GM23338 (cell line): ENCODE data around the gene TRIM27.

ENCODE experiments used
- CTCF ChIP-seq, 2 experiments: fragments of 200-600 bp in 1 of 2; sonication (generic) in 1 of 2; conservative IDR thresholded peaks; 2 replicates each; pipeline versions ENCODE4 v1.5.1 to v1.6.1; 2016 to 2017; ENCODE audit warnings: antibody characterized with exemption in 2 of 2, low read depth in 2 of 2, mild to moderate bottlenecking in 2 of 2, moderate library complexity in 1 of 2
- EZH2 ChIP-seq: fragments of 200-600 bp; sonication (generic); IDR thresholded peaks from one replicate; pipeline ENCODE4 v1.8.0; 2017; ENCODE audit warnings: antibody characterized with exemption, mild to moderate bottlenecking, low read depth; ENCODE audit not compliant: unreplicated experiment
- EZH2phosphoT487 ChIP-seq: fragments of 200-600 bp; sonication (generic); IDR thresholded peaks from one replicate; pipeline ENCODE4 v1.8.1; 2018; ENCODE audit warnings: antibody characterized with exemption; ENCODE audit not compliant: unreplicated experiment
- POLR2AphosphoS5 ChIP-seq: IDR thresholded peaks from 2 replicates; pipeline ENCODE4 v1.6.1; 2016; ENCODE audit warnings: antibody characterized with exemption, low read depth
- ZNF114 ChIP-seq: fragments of 250-450 bp; sonication (Bioruptor Pico); IDR thresholded peaks from 2 replicates; pipeline ENCODE4 v1.5.0; 2020; ENCODE audit warnings: mild to moderate bottlenecking, moderate library complexity
- TF ChIP-seq, protein P1 (sequence below): IDR thresholded peaks from one replicate; pipeline ENCODE4 v1.6.1; 2018; ENCODE audit warnings: antibody characterized with exemption; ENCODE audit not compliant: unreplicated experiment

DNA sequence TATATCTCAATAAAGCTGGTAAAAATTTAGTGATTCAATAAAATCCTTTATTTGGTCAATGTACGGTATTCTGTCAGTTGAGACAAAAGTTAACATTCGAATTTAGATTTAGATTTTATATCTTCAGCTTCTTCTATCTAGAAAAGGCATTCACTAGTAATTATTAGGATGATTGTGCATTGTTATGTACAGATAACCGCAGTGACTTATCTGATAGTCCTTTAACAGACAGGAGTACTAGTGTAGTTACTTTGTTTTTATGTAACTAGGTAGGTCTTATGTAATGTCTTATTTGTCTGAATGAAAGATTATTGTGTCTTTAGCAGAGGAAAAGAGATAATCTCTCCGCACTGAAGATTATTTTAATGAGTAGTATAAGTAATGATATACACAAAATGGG, 31.3 kb downstream of the TRIM27 start:
- TF ChIP-seq CTCF (conservative IDR thresholded peaks at IDR 0.05; ENCODE audit: low read depth in 2 of 2) (no peak), EZH2phosphoT487 (no peak), EZH2 (no peak), ZNF114 (CRISPR knock-in tag) (no peak), POLR2AphosphoS5 (no peak)
- TF ChIP-seq, protein P1, sequence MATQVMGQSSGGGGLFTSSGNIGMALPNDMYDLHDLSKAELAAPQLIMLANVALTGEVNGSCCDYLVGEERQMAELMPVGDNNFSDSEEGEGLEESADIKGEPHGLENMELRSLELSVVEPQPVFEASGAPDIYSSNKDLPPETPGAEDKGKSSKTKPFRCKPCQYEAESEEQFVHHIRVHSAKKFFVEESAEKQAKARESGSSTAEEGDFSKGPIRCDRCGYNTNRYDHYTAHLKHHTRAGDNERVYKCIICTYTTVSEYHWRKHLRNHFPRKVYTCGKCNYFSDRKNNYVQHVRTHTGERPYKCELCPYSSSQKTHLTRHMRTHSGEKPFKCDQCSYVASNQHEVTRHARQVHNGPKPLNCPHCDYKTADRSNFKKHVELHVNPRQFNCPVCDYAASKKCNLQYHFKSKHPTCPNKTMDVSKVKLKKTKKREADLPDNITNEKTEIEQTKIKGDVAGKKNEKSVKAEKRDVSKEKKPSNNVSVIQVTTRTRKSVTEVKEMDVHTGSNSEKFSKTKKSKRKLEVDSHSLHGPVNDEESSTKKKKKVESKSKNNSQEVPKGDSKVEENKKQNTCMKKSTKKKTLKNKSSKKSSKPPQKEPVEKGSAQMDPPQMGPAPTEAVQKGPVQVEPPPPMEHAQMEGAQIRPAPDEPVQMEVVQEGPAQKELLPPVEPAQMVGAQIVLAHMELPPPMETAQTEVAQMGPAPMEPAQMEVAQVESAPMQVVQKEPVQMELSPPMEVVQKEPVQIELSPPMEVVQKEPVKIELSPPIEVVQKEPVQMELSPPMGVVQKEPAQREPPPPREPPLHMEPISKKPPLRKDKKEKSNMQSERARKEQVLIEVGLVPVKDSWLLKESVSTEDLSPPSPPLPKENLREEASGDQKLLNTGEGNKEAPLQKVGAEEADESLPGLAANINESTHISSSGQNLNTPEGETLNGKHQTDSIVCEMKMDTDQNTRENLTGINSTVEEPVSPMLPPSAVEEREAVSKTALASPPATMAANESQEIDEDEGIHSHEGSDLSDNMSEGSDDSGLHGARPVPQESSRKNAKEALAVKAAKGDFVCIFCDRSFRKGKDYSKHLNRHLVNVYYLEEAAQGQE, result no peak
